ENCODE results near the gene EPHB6.
A peak's percentile ranks its signal among the peaks of the same experiment; 100 is the strongest.

The EPHB6 gene

DNA sequence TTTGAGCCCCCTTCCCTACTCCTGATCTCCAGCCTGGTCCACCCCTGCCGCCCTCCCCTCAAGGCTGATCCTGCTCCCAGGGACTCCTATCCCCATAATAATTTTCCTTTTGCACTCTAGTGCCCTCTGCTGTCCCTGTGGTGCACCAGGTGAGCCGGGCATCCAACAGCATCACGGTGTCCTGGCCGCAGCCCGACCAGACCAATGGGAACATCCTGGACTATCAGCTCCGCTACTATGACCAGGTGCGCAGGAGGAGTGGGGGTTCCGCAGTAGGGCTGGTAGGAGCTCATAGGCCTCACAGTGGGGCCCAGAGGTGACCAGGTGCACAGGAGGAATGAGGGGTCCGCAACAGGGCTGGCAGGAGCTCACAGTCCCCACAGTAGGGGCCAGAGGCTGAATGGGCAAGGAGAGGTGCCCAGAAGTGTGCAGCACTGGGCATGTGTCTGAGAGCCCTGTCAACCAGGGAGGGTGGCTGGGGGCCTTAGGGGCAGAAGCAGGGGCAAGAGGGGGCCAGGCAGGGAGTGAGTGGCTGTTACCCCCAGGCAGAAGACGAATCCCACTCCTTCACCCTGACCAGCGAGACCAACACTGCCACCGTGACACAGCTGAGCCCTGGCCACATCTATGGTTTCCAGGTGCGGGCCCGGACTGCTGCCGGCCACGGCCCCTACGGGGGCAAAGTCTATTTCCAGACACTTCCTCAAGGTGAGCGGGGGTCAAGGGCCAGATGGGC lies 11.7 kb downstream of the EPHB6 start:
- peak; percentile 28 for DNase-seq (ENCODE audit: low spot score)

DNA sequence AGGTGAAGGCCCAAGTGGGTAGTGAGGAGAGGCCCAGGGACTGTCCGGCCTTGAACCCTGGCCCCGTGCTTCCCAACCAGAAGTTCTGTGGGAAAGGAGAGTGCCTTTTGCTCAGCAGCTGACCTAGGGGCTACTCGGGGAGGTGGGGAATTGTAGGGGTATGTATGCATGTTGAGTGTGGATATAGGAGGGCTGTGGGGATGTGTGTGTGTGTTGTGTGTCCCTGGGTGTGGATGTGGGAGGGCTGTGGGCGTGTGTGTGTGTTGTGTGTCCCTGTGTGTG lies 12.2 kb downstream of the EPHB6 start:
- no peak for DNase-seq (ENCODE audit: low spot score)

DNA sequence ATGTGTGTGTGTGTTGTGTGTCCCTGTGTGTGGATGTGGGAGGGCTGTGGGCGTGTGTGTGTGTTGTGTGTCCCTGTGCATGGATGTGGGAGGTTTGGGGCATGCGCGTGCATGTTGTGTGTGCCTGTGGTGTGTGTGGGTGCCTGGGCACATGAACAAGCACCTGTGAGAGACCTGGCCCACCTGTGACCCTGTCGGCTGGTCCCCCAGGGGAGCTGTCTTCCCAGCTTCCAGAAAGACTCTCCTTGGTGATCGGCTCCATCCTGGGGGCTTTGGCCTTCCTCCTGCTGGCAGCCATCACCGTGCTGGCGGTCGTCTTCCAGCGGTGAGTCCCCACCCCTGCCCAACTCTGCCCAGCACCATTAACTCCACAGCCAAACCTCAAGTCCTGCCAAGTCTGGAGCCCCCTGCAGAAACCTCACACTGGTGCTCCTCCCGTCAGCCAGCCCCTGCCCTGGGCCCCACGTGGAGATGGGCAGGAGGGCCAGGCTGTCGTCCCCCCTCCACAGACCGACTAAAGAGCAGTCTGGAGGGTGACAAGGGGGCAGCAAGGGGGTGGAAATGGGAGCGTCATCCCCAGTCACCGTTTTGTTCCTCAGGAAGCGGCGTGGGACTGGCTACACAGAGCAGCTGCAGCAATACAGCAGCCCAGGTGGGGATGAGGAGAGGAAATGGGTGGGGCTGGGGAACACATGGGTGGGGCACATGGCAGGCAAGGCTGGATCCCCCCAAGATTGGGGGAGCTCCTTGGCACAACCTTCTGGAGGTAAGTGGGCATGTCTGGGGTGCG lies 12.7 kb downstream of the EPHB6 start:
- DNase-seq (ENCODE audit: low spot score) = no peak

DNA sequence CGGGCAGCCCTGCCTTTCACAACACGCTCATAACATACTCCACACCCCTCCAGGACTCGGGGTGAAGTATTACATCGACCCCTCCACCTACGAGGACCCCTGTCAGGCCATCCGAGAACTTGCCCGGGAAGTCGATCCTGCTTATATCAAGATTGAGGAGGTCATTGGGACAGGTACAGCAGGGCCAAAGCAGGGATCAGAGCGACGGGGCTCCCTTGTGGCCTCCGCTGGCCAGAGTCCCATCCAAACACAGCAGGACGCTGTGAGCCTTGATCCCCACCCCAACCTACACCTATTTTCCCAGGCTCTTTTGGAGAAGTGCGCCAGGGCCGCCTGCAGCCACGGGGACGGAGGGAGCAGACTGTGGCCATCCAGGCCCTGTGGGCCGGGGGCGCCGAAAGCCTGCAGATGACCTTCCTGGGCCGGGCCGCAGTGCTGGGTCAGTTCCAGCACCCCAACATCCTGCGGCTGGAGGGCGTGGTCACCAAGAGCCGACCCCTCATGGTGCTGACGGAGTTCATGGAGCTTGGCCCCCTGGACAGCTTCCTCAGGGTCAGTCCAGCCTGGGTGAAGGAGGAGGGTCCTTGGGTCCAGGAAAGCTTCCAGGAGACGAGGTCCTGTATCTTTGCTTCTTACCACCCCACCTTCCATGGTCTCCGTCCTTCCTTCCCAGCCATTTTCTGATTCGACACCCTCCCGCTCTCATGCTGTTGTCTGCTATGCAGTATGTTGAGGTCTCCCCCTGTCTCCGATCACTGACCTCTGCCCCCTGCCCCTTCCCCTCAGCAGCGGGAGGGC lies 13.5 kb downstream of the EPHB6 start:
- no peak for DNase-seq (ENCODE audit: low spot score)

DNA sequence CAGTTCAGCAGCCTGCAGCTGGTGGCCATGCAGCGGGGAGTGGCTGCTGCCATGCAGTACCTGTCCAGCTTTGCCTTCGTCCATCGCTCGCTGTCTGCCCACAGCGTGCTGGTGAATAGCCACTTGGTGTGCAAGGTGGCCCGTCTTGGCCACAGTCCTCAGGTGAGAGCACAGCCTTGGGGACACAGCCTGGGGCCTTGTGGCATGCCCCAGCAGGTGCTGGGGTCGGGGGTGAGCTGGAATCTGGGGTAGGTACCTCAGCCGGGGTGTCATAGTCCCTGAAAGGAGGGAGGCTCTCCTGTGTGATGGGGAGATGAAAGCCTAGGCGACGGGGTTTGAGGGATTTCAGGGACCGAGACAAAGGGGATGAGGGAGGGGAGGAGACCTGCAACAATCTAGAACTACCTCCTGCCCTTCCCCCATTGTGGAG lies 14.1 kb downstream of the EPHB6 start:
- DNase-seq (ENCODE audit: low spot score) = no peak

DNA sequence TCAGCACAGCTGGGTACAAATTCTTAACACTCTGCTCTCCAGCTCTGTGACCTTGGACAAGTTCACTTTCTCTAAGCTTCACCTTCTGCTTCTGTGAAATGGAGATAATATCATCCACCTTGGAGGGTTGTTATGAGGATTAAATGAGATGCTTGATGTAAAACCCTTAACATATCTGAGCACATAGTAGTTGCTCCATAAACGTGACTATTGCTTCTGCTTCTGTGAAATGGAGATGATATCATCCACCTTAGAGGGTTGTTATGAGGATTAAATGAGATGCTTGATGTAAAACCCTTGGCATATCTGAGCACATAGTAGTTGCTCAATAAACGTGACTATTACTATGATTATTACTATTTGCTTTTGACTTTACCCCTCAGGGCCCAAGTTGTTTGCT lies 14.6 kb downstream of the EPHB6 start:
- DNase-seq (ENCODE audit: low spot score) = no peak

DNA sequence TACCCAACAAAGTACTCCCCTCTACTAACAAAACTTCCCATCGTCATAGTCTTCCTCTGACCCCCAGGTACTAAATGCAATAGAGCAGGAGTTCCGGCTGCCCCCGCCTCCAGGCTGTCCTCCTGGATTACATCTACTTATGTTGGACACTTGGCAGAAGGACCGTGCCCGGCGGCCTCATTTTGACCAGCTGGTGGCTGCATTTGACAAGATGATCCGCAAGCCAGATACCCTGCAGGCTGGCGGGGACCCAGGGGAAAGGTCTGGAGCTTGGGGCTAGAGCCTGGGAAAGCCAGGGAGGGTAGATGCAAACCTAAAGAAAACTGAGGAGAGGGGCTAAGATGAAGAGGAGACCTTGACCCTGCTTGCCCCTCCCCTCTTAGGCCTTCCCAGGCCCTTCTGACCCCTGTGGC lies 15.3 kb downstream of the EPHB6 start:
- no peak for DNase-seq (ENCODE audit: low spot score)

DNA sequence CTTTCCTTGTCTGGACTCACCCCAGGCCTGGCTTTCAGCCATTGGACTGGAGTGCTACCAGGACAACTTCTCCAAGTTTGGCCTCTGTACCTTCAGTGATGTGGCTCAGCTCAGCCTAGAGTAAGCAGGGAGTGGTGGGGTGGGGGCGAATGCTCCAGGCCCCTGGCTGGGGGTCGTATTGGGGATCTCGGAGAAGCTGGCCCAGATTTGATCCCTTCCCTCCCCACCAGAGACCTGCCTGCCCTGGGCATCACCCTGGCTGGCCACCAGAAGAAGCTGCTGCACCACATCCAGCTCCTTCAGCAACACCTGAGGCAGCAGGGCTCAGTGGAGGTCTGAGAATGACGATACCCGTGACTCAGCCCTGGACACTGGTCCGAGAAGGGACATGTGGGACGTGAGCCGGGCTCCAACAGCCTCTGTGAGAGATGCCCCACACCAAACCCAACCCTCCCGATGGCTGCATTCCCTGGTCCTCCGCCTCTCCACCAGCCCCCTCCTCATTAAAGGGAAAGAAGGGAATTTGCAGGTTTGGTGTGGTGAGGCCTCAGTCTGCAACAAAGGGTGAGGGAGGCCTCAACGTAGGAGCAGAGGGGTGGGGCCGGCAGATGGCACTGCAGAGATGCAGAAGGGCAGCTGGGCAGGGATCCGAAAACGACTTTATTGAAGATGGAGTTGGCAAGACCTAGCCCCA lies 15.8 kb downstream of the EPHB6 start:
- no peak for DNase-seq (ENCODE audit: low spot score)

DNA sequence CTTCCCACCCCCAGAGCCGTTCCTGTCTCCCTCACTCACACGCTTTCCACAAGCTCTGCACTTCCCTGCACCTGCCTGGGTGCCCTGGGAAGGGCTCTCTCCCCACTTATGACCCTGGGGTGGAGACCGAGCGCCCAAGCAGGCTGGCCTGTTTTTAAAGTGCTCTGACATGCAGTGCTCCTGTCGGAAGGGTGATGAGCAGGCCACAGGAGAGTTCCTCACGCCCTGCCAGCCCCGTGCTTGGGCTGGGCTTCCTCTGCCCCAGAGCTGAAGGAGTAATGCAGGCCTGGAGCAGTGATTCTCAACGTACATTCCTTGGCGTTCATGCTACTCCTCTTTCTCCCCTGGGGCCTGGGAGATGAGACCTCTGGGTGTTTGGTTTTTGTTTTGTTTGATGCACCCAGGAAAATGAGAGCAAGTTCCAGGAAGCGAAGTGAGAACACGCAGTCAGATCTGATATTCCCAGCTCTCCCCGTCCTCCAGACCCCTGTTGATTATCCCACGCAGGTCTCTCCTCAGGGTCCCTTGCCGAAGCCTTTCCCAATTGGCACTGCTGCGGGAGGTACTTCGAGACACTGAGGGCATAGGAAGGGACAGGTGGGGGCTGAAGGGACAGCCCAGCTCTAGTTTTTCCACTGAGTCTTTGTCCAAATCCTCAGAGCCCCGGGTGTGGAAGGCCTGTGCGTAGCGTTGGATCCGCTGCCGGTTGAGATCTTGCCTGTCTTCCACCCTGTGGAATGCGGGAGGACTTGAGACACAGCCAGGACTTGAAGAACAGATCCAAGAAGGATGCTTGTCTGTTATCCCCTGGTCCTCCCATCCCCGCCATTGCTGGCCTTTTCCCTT lies 16.6 kb downstream of the EPHB6 start:
- DNase-seq (ENCODE audit: low spot score) = no peak

DNA sequence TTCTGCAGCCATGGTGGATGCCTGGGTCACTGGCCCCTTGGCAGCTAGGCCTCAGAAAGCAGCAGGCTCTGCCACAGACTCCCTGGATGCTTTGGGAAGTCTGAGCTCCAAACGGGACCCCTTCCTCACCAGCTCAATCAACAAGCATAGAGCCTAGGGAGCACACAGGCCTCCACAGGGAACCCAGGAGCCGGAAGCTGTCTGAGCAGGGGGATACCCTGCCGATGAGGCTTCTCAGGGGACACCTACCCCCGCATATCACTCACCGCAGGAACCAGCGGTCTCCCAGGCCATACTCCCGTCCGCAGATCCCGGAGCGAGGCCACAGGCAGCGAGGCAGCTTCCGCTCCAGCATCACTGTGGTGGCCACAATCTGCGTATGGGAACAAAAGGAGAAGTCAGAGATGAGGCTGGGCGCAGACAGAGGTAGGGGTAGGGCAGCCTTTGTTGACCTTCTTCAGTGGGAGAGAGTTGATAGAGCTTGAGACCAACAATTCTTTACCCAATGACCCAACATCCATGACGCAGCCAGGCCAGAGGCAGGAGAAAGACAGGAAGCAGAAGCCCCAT lies 17.3 kb downstream of the EPHB6 start:
- no peak for DNase-seq (ENCODE audit: low spot score)

DNA sequence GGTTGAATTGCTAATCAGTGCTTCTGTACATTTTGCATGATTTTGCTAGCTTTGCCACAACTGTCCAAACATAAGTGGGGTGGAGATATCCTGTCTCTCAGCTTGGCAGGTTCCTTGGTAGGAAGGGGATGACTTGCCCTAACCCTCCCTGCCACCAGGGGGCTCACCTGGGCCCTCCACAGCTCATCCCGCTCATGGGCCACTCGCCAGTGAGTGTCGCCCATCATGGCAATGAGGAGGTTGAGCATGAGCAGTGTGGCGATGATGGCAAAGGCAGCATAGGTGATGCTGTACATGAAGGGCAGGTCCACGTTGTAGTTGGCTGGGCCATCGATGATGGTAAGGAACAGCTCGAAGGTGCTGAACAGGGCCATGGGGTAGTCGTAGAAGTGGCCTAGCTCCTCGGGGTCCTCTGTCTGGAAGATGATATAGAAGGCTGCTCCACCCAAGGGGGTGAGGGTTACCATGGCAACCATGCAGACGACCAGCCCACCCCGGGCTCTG lies 18.5 kb downstream of the EPHB6 start:
- DNase-seq (ENCODE audit: low spot score) = peak; percentile 23

DNA sequence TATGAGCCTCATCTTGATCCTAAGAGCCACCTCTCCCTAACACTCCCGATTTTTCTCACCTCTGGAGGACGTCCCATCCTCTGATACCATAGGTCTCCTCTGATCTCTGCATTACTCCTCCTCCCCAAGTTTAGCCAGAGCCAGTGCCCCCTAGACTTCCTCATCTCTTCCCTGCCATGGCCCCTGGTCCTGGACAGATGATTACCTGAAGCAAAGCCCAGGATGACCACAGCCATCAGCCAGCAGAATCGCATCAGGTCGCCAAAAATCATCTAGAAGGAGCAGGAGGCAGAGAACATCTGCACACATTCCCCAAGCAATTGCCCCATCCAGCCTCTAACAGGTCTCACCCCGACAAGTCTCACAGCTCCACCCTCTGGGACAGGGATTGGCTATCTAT lies 19.0 kb downstream of the EPHB6 start:
- no peak for DNase-seq (ENCODE audit: low spot score)

DNA sequence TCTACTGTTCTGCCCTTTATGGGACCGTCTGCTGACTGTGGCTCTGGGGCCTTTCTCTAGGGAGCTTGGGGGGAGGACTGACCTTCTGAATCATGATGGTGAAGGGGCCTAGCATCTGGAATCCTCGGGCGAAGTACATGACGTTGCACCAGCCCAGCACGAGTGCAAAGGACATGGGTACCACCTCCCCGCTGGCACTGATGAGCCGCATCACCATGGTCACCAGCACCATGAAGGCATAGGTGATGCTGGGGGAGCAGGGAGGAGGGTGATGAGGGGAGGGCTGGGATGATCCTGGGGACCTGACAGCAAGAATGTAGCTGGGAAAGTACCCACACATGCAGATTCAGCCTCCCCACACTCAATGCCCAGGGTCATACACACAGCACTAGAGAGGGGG lies 19.5 kb downstream of the EPHB6 start:
- DNase-seq (ENCODE audit: low spot score) = no peak

DNA sequence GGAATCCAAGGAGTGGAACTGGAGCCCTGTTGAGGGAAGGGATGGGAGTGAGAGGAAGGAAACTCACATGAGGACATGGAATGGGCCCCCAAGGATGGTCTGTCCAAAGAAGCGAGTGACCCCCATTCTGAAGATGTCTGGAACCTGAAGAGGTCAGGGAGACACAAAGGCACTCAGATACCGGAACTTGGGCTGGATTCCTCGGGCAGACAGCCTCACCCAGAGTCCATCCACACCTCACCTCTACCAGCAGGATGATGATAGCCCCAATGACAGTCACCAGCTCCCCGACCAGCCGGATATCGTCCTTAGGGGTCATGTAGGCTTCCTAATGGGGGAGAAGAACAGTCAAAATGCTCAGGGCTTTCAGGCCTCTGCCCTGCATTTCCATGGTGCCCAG lies 20.0 kb downstream of the EPHB6 start:
- no peak for DNase-seq (ENCODE audit: low spot score)

DNA sequence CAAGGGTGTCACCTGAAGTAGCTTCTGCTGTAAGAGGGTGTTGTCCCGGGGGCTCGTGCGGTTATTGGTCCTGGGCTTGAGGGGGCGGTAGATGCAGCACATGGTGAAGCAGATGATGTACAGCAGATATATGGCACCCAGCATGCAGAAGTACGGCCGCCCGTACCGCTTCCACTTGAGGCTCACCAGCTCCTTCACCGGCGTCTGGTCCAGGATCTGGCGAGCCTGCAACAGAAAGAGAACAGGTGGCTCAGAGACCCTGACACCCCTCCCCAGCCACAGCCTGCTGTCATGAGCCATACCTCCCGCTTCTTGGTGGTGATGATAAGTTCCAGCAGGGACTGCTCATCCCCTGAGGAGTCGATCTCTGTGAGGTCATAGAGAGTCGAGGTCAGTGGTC lies 20.6 kb downstream of the EPHB6 start:
- no peak for DNase-seq (ENCODE audit: low spot score)

DNA sequence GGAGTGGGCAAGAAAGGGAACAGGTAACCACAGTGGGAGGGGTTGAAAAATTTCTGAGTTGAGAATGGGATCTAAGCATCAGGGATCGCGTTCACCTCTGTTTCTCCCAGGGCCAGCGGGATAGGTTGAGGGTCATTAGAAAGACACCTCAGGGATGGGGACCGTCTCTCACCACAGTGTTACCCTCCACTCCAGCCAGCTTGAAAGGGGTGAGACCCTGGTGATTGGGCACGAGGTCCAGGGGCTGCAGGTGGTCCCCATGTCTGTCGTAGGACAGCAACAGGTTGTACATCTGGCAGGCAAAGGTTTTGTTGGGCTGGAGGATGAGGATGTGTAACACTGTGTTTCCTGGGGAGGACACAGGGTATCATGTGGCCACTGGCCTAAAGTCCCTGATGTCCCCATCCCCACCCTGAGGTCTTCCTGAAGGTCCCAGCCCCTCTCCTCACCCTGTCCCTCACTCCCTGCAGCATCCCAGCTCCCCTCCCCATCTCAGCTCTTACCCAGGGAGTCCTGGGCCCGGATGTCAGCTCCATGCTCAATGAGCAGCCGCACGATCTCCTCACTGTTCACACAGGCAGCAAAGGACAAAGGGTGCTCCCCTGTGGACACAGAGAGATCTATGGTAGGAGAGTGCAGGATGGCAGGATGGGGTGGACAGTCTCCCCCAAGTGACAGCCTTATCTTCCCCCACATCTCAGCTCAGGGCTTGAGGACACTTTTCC lies 21.5 kb downstream of the EPHB6 start:
- no peak for DNase-seq (ENCODE audit: low spot score)

DNA sequence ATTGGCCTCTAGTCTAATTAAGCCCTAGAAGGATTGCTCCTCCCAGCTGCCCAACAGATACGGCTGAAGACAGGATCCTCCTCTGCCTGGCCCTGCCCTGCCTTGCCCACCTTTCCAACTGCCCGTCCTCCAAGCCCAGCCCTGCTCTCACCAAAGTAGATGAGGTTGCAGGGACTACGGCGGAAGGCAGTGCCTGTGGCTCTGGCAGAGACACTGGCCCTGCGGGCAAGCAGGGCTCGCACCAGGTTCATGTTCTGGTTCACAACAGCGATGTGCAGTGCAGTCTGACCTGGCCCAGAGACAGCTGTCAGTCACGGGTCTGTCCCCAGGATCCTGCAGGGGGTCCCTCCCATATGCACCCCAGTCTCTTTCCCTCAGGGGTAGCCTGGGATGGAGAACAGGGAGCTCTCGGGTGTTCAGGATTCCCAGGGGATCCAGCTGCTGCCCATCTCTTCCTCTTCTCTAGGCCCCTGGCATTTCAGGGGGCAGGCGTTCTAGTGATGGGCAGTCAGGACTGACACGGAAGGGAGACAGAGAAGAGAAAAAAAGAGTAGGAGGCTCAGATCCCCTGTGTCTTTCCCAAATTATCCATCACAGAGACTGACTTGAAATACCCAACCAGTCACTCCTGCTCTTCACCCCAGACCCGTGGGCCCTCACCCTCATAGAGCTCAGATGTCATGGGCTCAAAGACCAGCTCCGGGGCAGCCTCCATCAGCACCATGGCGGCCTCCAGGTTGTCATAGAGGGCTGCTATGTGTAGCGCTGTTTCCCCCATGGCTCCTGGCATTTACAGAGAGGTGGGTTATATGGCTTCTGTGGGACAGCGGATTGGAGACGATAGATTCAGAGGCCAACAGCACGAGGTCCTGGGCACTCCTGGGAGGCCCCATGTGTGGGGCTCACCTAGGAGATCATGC lies 22.4 kb downstream of the EPHB6 start:
- DNase-seq (ENCODE audit: low spot score) = no peak

DNA sequence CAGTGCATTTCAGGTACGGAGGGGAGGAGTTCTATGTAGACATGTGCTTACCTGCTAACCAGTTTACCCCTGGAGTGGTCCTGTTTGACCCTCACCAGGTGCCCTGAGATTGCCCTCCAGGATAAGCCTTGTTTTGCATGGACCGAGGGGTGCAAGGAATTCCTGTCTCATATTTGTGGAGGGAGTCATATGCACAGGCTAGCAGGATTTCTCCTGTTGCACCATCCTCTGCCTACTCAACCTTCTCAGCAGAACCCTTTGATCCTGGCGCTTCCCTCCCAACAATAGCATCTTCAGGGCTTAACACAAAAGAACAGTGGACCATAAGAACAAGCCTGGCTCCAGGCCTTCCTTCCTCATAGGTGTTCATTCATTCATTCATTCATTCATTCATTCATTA lies 23.4 kb downstream of the EPHB6 start:
- peak; percentile 68 for DNase-seq (ENCODE audit: low spot score)

DNA sequence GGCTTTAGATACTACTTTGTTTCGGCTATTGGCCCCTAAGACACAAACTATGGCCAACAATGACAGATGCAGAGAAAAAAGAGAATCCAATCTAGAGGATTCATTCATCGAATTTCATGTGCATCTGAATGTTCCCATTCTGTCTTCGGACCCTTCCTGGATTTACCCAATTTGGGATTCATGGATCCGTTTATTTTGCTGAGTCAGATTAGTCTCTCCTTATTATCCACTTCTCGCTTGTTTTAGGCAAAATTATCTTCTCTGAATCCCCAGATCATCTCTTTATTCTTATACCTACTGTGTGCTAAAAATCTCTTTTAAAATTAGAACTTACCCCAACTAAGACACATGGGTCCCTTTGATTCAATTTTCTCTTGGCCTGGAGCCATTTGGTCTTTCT lies 24.2 kb downstream of the EPHB6 start:
- no peak for DNase-seq (ENCODE audit: low spot score)
